H1 (cell line): ENCODE results near the gene DTX2. TPM values are rescaled to one million over a fixed set of nuclear protein-coding genes. Genes with fewer than 3 reads are reported as not detected.
"Not testable (repeated sequence)": the region's sequence is repeated elsewhere in the genome, so short reads cannot be mapped to it uniquely, and the experiment has no call there.

Experiments
- CTCF ChIA-PET: fragments of 300-600 bp; sonication (Branson Sonifier 250); formaldehyde crosslinking; loops from one replicate; lab custom pipeline; 2021; ENCODE audit not compliant: partially characterized antibody; lab: Charles Lee
- POLR2A ChIA-PET: fragments of 300-600 bp; sonication (Branson Sonifier 250); formaldehyde crosslinking; loops from one replicate; lab custom pipeline; 2021; ENCODE audit warnings: inconsistent platforms; ENCODE audit not compliant: partially characterized antibody; lab: Charles Lee
- DNase-seq, 2 experiments: peaks; one replicate each; pipeline versions ENCODE4 v3.0.0 to v3.0.0-alpha.2; 2010 to 2022; ENCODE audit warnings: low spot score in 2 of 2, low read depth in 1 of 2, mixed read lengths in 1 of 2
- FAIRE-seq: peaks from 2 replicates; lab custom pipeline; 2011; peaks lifted over from hg19 to GRCh38; lab: Jason Lieb, UNC
- H2AFZ ChIP-seq: 2 replicates; pipeline ENCODE4 v1.8.1; 2012; ENCODE audit warnings: low read length, inconsistent platforms
- H2AK5ac ChIP-seq: 2 replicates; pipeline ENCODE4 v1.6.1; 2013; ENCODE audit warnings: low read depth, low read length
- H2BK120ac ChIP-seq: replicated peaks from 2 replicates; pipeline ENCODE3; 2013; ENCODE audit warnings: low read depth, low read length, inconsistent platforms
- H2BK12ac ChIP-seq: 2 replicates; pipeline ENCODE4 v1.6.1; 2013; ENCODE audit warnings: low read depth, low read length
- H2BK15ac ChIP-seq: 2 replicates; pipeline ENCODE4 v1.6.1; 2013; ENCODE audit warnings: low read length
- H2BK20ac ChIP-seq: 2 replicates; pipeline ENCODE4 v1.6.1; 2013; ENCODE audit warnings: low read length
- H2BK5ac ChIP-seq: 2 replicates; pipeline ENCODE4 v1.6.1; 2013; ENCODE audit warnings: low read depth, low read length
- H3K14ac ChIP-seq: 2 replicates; pipeline ENCODE4 v1.6.1; 2013; ENCODE audit warnings: inconsistent platforms; ENCODE audit not compliant: insufficient read length
- H3K18ac ChIP-seq: 2 replicates; pipeline ENCODE4 v1.6.1; 2013; ENCODE audit warnings: low read length; ENCODE audit errors: extremely low read depth
- H3K23ac ChIP-seq: 2 replicates; pipeline ENCODE4 v1.6.1; 2013; ENCODE audit warnings: inconsistent platforms; ENCODE audit not compliant: insufficient read length
- H3K23me2 ChIP-seq: 2 replicates; pipeline ENCODE4 v1.6.1; 2013; ENCODE audit warnings: low read depth, low read length
- H3K27ac ChIP-seq: 2 replicates; pipeline ENCODE4 v1.6.1; 2011; ENCODE audit warnings: low read depth, low read length, inconsistent platforms
- H3K27me3 ChIP-seq, 4 experiments: replicated peaks in 1 of 4; 1 replicate in 1 of 4; 2 replicates in 3 of 4; pipeline versions ENCODE4 v1.6.1 to v1.8.1; 2011 to 2013; ENCODE audit warnings: low read length in 3 of 4, mild to moderate bottlenecking in 3 of 4, inconsistent platforms in 2 of 4, mixed read lengths in 2 of 4, moderate library complexity in 1 of 4; ENCODE audit not compliant: control insufficient read depth in 3 of 4, insufficient read depth in 3 of 4; ENCODE audit errors: extremely low read depth in 1 of 4
- H3K36me3 ChIP-seq, 4 experiments: 2 replicates each; pipeline versions ENCODE4 v1.6.1 to v1.8.1; 2011 to 2013; ENCODE audit warnings: mild to moderate bottlenecking in 4 of 4, low read length in 3 of 4, moderate library complexity in 2 of 4, control low read depth in 1 of 4, inconsistent platforms in 1 of 4; ENCODE audit not compliant: insufficient read depth in 4 of 4, control insufficient read depth in 2 of 4
- H3K4ac ChIP-seq: replicated peaks from 2 replicates; pipeline ENCODE3; 2013; ENCODE audit warnings: low read length, low read depth, mixed read lengths, inconsistent platforms; ENCODE audit not compliant: insufficient read length
- H3K4me1 ChIP-seq, 4 experiments: replicated peaks in 1 of 4; 1 replicate in 1 of 4; 2 replicates in 3 of 4; pipeline versions ENCODE4 v1.6.1 to v1.8.1; 2011 to 2013; ENCODE audit warnings: low read length in 3 of 4, inconsistent platforms in 2 of 4, mixed read lengths in 1 of 4; ENCODE audit not compliant: insufficient read depth in 4 of 4, control insufficient read depth in 3 of 4
- H3K4me2 ChIP-seq, 2 experiments: 2 replicates each; pipeline versions ENCODE4 v1.6.1 to v1.8.1; 2011 to 2013; ENCODE audit warnings: low read depth in 2 of 2, low read length in 2 of 2, control low read depth in 1 of 2, inconsistent platforms in 1 of 2, mild to moderate bottlenecking in 1 of 2; ENCODE audit not compliant: insufficient read depth in 1 of 2
- H3K4me3 ChIP-seq, 4 experiments: fragments of 200-600, 300-600 bp in 1 of 4; sonication (generic), shearing (Covaris generic), sonication (Bioruptor Twin) in 1 of 4; 2 replicates each; pipeline versions ENCODE4 v1.5.1 to v1.8.1; 2011 to 2016; ENCODE audit warnings: low read length in 4 of 4, low read depth in 3 of 4, control low read depth in 2 of 4, inconsistent platforms in 2 of 4, mild to moderate bottlenecking in 2 of 4, mixed read lengths in 1 of 4, moderate library complexity in 1 of 4; ENCODE audit not compliant: insufficient read depth in 2 of 4; ENCODE audit errors: extremely low read depth in 1 of 4
- H3K56ac ChIP-seq: replicated peaks from 2 replicates; pipeline ENCODE3; 2013; ENCODE audit warnings: low read depth, mild to moderate bottlenecking, mixed read lengths, low read length, inconsistent platforms; ENCODE audit not compliant: insufficient read length
- H3K79me1 ChIP-seq: 2 replicates; pipeline ENCODE4 v1.6.1; 2013; ENCODE audit warnings: low read depth, low read length, control low read depth
- H3K79me2 ChIP-seq, 2 experiments: 2 replicates each; pipeline versions ENCODE4 v1.6.1 to v1.8.1; 2012 to 2013; ENCODE audit warnings: low read length in 2 of 2, mild to moderate bottlenecking in 2 of 2, inconsistent platforms in 1 of 2; ENCODE audit not compliant: insufficient read depth in 2 of 2, control insufficient read depth in 1 of 2
- H3K9ac ChIP-seq, 4 experiments: replicated peaks in 1 of 4; 1 replicate in 1 of 4; 2 replicates in 3 of 4; pipeline versions ENCODE4 v1.6.1 to v1.8.1; 2011 to 2013; ENCODE audit warnings: low read depth in 3 of 4, low read length in 3 of 4, control low read depth in 2 of 4, mild to moderate bottlenecking in 2 of 4, moderate library complexity in 2 of 4, inconsistent platforms in 1 of 4; ENCODE audit errors: extremely low read depth in 1 of 4
- H3K9me3 ChIP-seq, 2 experiments: 2 replicates each; pipeline versions ENCODE4 v1.6.1 to v1.8.1; 2012 to 2013; ENCODE audit warnings: mild to moderate bottlenecking in 2 of 2, moderate library complexity in 2 of 2, control low read depth in 1 of 2, inconsistent platforms in 1 of 2, low read depth in 1 of 2, low read length in 1 of 2, mixed read lengths in 1 of 2; ENCODE audit not compliant: insufficient read depth in 2 of 2
- H4K20me1 ChIP-seq, 2 experiments: replicated peaks in 1 of 2; 2 replicates each; pipeline versions ENCODE3 to v1.8.1; 2011 to 2013; ENCODE audit warnings: inconsistent platforms in 2 of 2, low read length in 2 of 2, mild to moderate bottlenecking in 1 of 2; ENCODE audit not compliant: insufficient read depth in 2 of 2, control insufficient read depth in 1 of 2
- H4K5ac ChIP-seq: 2 replicates; pipeline ENCODE4 v1.6.1; 2013; ENCODE audit warnings: low read length, low read depth, mixed read lengths, inconsistent platforms; ENCODE audit not compliant: insufficient read length
- H4K8ac ChIP-seq: 2 replicates; pipeline ENCODE4 v1.8.0; 2013; ENCODE audit warnings: mild to moderate bottlenecking, moderate library complexity, low read length, inconsistent platforms; ENCODE audit not compliant: insufficient read depth; ENCODE audit errors: extremely low read depth
- H4K91ac ChIP-seq: replicated peaks from 2 replicates; pipeline ENCODE3; 2013; ENCODE audit warnings: low read length, mixed read lengths, inconsistent platforms; ENCODE audit not compliant: insufficient read length
- WGBS, 2 experiments: shearing (Covaris generic) in 1 of 2; methylation state at CpG; one replicate each; pipeline versions ENCODE4 v1.1.6 to v1.1.7; 2013 to 2015; ENCODE audit warnings: low lambda C conversion rate in 2 of 2, mixed read lengths in 2 of 2, inconsistent platforms in 1 of 2, low coverage in 1 of 2, missing lambda C conversion rate in 1 of 2; ENCODE audit not compliant: insufficient replicate concordance in 2 of 2, insufficient coverage in 1 of 2, insufficient read length in 1 of 2; ENCODE audit errors: extremely low coverage in 1 of 2, missing lambda C conversion rate in 1 of 2; 5-methylcytosine and 5-hydroxymethylcytosine counted together
- polyA plus RNA-seq, 7 experiments: library from polyadenylated mRNA; depleted of rRNA in 3 of 7; stranded (reverse) in 5 of 7; unstranded in 2 of 7; fragments of >200 nt in 5 of 7; fragments of 200-250 nt in 2 of 7; gene quantifications; 1 replicate in 5 of 7; 2 replicates in 1 of 7; 4 replicates in 1 of 7; pipeline versions ENCODE4 v1.2.1 to v1.2.3, GENCODE V29; 2011 to 2013; ENCODE audit warnings: missing spikeins in 2 of 7, mixed read lengths in 2 of 7
- total RNA-seq: library from RNA; stranded (reverse); fragmentation: NEBNext Ultra II Directional; extraction: Animal tissue kit (Norgen Biotek cat#: 25700); gene quantifications from 2 replicates; pipeline ENCODE4 v1.2.1, GENCODE V29; 2021

DTX2 gene
- total and polyA plus RNA-seq, 2 of the 8 experiments (the other 6 are each of a cell fraction or from before 2014, with no cell fraction given), result 37.4 to 59.1 TPM

- H2BK12ac ChIP-seq, H3K4me1 ChIP-seq, H2BK5ac ChIP-seq, H3K4me3 ChIP-seq, H3K18ac ChIP-seq, H3K14ac ChIP-seq, H3K23ac ChIP-seq, DNase-seq, H4K20me1 ChIP-seq, H2AK5ac ChIP-seq, H2BK20ac ChIP-seq, POLR2A ChIA-PET, H3K9me3 ChIP-seq, H2BK120ac ChIP-seq, H3K4me2 ChIP-seq, CTCF ChIA-PET, H4K5ac ChIP-seq, H3K36me3 ChIP-seq, H3K56ac ChIP-seq, H3K79me2 ChIP-seq, H2BK15ac ChIP-seq, FAIRE-seq, H2AFZ ChIP-seq, H4K8ac ChIP-seq, H3K27me3 ChIP-seq, H3K79me1 ChIP-seq, H3K23me2 ChIP-seq, H3K4ac ChIP-seq, H4K91ac ChIP-seq, H3K9ac ChIP-seq, H3K27ac ChIP-seq: not testable (repeated sequence)
- WGBS, 2 experiments, result no CpG with 5 or more reads among the region's 4 CpGs
Measured at GRCh38 chr7:76457017-76457416, 4.5 kb upstream of the DTX2 start.

GRCh38 chr7:76458504-76458903 lies 3.0 kb upstream of the DTX2 start:
- H2AK5ac ChIP-seq, FAIRE-seq, H4K20me1 ChIP-seq, POLR2A ChIA-PET, H3K4me3 ChIP-seq, H3K56ac ChIP-seq, H3K18ac ChIP-seq, H3K23me2 ChIP-seq, H2BK12ac ChIP-seq, H3K79me2 ChIP-seq, CTCF ChIA-PET, H3K27me3 ChIP-seq, H3K36me3 ChIP-seq, DNase-seq, H4K8ac ChIP-seq, H4K5ac ChIP-seq, H2BK20ac ChIP-seq, H3K14ac ChIP-seq, H3K4me2 ChIP-seq, H3K9me3 ChIP-seq, H2BK15ac ChIP-seq, H2AFZ ChIP-seq, H3K79me1 ChIP-seq, H3K23ac ChIP-seq, H2BK5ac ChIP-seq, H3K4ac ChIP-seq, H4K91ac ChIP-seq, H2BK120ac ChIP-seq, H3K9ac ChIP-seq, H3K27ac ChIP-seq, H3K4me1 ChIP-seq: not testable (repeated sequence)
- WGBS, 2 experiments, result 5% methylated on average over 1 of the region's 4 CpGs; no CpG with 5 or more reads in 1 of the 2 experiments
